Measurements from ENCODE around the gene VTI1B. TPM values are rescaled to one million over a fixed set of nuclear protein-coding genes. Genes with fewer than 3 reads are reported as not detected.
"Not testable (repeated sequence)": the region's sequence is repeated elsewhere in the genome, so short reads cannot be mapped to it uniquely, and the experiment has no call there.

VTI1B gene
- total RNA-seq, 1 donor from 2014 or later: 92.0 TPM

GRCh38 chr14:67709346-67709745 is 34.9 kb upstream of the VTI1B start:
- not testable (repeated sequence) for H3K4me3 Mint-ChIP-seq (ENCODE audit: unreplicated experiment); H3K36me3 Mint-ChIP-seq (ENCODE audit: low read depth, unreplicated experiment); FAIRE-seq; H4K20me1 ChIP-seq (ENCODE audit: insufficient read depth, low read length); H3K27me3 Mint-ChIP-seq (ENCODE audit: low read depth, unreplicated experiment); H2AFZ ChIP-seq (ENCODE audit: low read depth, low read length); H3K27ac Mint-ChIP-seq (ENCODE audit: unreplicated experiment); H3K27ac ChIP-seq (ENCODE audit: low read depth, low read length); H3K4me2 ChIP-seq (ENCODE audit: low read length); H3K79me2 ChIP-seq (ENCODE audit: insufficient read depth, low read length); H3K9me3 ChIP-seq (ENCODE audit: insufficient read depth, low read depth, low read length); H3K4me1 Mint-ChIP-seq (ENCODE audit: low read depth, unreplicated experiment); H3K27me3 ChIP-seq (ENCODE audit: insufficient read depth, low read length); H3K9ac ChIP-seq (ENCODE audit: low read length); H3K4me3 ChIP-seq (ENCODE audit: insufficient read depth, low read depth, low read length); H3K9me3 Mint-ChIP-seq (ENCODE audit: unreplicated experiment); DNase-seq (ENCODE audit: low read depth); H3K36me3 ChIP-seq (ENCODE audit: insufficient read depth, low read length); H3K4me1 ChIP-seq (ENCODE audit: insufficient read depth, low read length)

DNA sequence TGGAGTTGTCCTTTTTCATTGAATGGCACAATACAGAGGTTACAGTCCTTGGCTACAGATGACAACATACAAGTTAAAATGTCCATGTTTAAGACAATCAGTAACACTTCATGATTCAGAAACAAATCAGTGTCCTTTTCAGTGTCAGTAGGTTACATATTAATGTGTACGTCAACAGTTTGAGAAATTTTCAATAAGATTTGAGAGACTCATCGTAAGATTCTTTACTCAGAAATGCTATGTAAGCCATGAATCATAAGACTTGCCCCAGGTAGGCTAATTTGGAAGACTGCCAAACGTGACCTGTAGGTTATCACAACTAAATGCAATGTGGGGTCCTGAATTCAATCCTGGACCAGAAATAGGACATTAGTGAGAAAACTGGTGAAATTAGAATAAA is 30.8 kb upstream of the VTI1B start:
- H3K27me3 ChIP-seq (ENCODE audit: insufficient read depth, low read length): no peaks in the 10 kb centered on the region
- no peaks in the 10 kb centered on the region for H4K20me1 ChIP-seq (ENCODE audit: insufficient read depth, low read length)
- H3K4me3 ChIP-seq (ENCODE audit: insufficient read depth, low read depth, low read length): no peak overlapping the region
- H3K9me3 ChIP-seq (ENCODE audit: insufficient read depth, low read depth, low read length): peaks cover 5% of the 10 kb centered on the region
- FAIRE-seq (no peak), DNase-seq (ENCODE audit: low read depth) (no peak)
- H3K27ac ChIP-seq (ENCODE audit: low read depth, low read length): no peak overlapping the region
- no peaks in the 10 kb centered on the region for H3K79me2 ChIP-seq (ENCODE audit: insufficient read depth, low read length)
- Mint-ChIP-seq H3K9me3 (ENCODE audit: unreplicated experiment) (peaks cover 2% of the 10 kb centered on the region), H3K27me3 (ENCODE audit: low read depth, unreplicated experiment) (no peaks in the 10 kb centered on the region), H3K4me1 (ENCODE audit: low read depth, unreplicated experiment) (peaks cover 1% of the 10 kb centered on the region), H3K27ac (ENCODE audit: unreplicated experiment) (no peak overlapping the region), H3K4me3 (ENCODE audit: unreplicated experiment) (no peak overlapping the region), H3K36me3 (ENCODE audit: low read depth, unreplicated experiment) (no peaks in the 10 kb centered on the region)
- H2AFZ ChIP-seq (ENCODE audit: low read depth, low read length): no peak overlapping the region
- no peak overlapping the region for H3K9ac ChIP-seq (ENCODE audit: low read length)
- TF ChIP-seq EZH2 (IDR thresholded peaks at IDR 0.05; ENCODE audit: insufficient read depth, low read length) (no peak), CTCF (IDR thresholded peaks at IDR 0.05; ENCODE audit: insufficient read depth, low read depth, low read length) (no peak)
- H3K4me2 ChIP-seq (ENCODE audit: low read length): no peak overlapping the region
- H3K4me1 ChIP-seq (ENCODE audit: insufficient read depth, low read length): no peaks in the 10 kb centered on the region
- H3K36me3 ChIP-seq (ENCODE audit: insufficient read depth, low read length): no peaks in the 10 kb centered on the region

- Mint-ChIP-seq H3K27me3 (ENCODE audit: low read depth, unreplicated experiment) (no peaks in the 10 kb centered on the region), H3K36me3 (ENCODE audit: low read depth, unreplicated experiment) (no peaks in the 10 kb centered on the region), H3K9me3 (ENCODE audit: unreplicated experiment) (peaks cover 2% of the 10 kb centered on the region), H3K4me3 (ENCODE audit: unreplicated experiment) (no peak overlapping the region), H3K4me1 (ENCODE audit: low read depth, unreplicated experiment) (peaks cover 1% of the 10 kb centered on the region), H3K27ac (ENCODE audit: unreplicated experiment) (no peak overlapping the region)
- no peaks in the 10 kb centered on the region for H3K27me3 ChIP-seq (ENCODE audit: insufficient read depth, low read length)
- H3K9me3 ChIP-seq (ENCODE audit: insufficient read depth, low read depth, low read length): peaks cover 3% of the 10 kb centered on the region
- no peak overlapping the region for H3K9ac ChIP-seq (ENCODE audit: low read length)
- H3K27ac ChIP-seq (ENCODE audit: low read depth, low read length): no peak overlapping the region
- FAIRE-seq: no peak
- no peaks in the 10 kb centered on the region for H3K36me3 ChIP-seq (ENCODE audit: insufficient read depth, low read length)
- H3K4me1 ChIP-seq (ENCODE audit: insufficient read depth, low read length): no peaks in the 10 kb centered on the region
- DNase-seq (ENCODE audit: low read depth): peak; percentile 12
- no peaks in the 10 kb centered on the region for H4K20me1 ChIP-seq (ENCODE audit: insufficient read depth, low read length)
- H3K4me2 ChIP-seq (ENCODE audit: low read length): no peak overlapping the region
- no peak overlapping the region for H2AFZ ChIP-seq (ENCODE audit: low read depth, low read length)
- TF ChIP-seq CTCF (IDR thresholded peaks at IDR 0.05; ENCODE audit: insufficient read depth, low read depth, low read length) (peak; percentile 77), EZH2 (IDR thresholded peaks at IDR 0.05; ENCODE audit: insufficient read depth, low read length) (no peak)
- no peak overlapping the region for H3K4me3 ChIP-seq (ENCODE audit: insufficient read depth, low read depth, low read length)
- no peaks in the 10 kb centered on the region for H3K79me2 ChIP-seq (ENCODE audit: insufficient read depth, low read length)
Observed at GRCh38 chr14:67704484-67705089, 30.2 kb upstream of the VTI1B start.

Measured in astrocyte (in vitro differentiated cells and primary cell).